Measurements from ENCODE around the gene TM4SF20.
A peak's percentile ranks its signal among the peaks of the same experiment; 100 is the strongest.

Gene TM4SF20

GRCh38 chr2:227379095-227379494 lies at the start of gene TM4SF20:
TSS of gene TM4SF20 (minus strand) at chr2:227379306. CDS start at chr2:227379268, 38 bp downstream.
- DNase-seq (ENCODE audit: insufficient read length, low spot score) (no peak), FAIRE-seq (no peak)

GRCh38 chr2:227428731-227429285 lies 49.7 kb upstream of the TM4SF20 start:
- no peak for TF ChIP-seq POLR2A (IDR thresholded peaks at IDR 0.05; ENCODE audit: low read depth, low read length)
- FAIRE-seq (no peak), DNase-seq (ENCODE audit: insufficient read length, low spot score) (no peak)

More at GRCh38 chr2:227379095-227379494, at the start of gene TM4SF20:
- TF ChIP-seq POLR2A (IDR thresholded peaks at IDR 0.05; ENCODE audit: low read depth, low read length), result no peak

- FAIRE-seq, result no peak
These were observed 44.8 kb upstream of the TM4SF20 start for GRCh38 chr2:227423656-227424499.

GRCh38 chr2:227420087-227421052 lies 41.3 kb upstream of the TM4SF20 start:
- no peak for TF ChIP-seq POLR2A (IDR thresholded peaks at IDR 0.05; ENCODE audit: low read depth, low read length)
- DNase-seq (ENCODE audit: insufficient read length, low spot score) (no peak), FAIRE-seq (no peak)

More at GRCh38 chr2:227423656-227424499, 44.8 kb upstream of the TM4SF20 start:
- no peak for DNase-seq (ENCODE audit: insufficient read length, low spot score)
- TF ChIP-seq POLR2A (IDR thresholded peaks at IDR 0.05; ENCODE audit: low read depth, low read length), result no peak

- FAIRE-seq, result no peak
- TF ChIP-seq POLR2A (IDR thresholded peaks at IDR 0.05; ENCODE audit: low read depth, low read length), result no peak
- no peak for DNase-seq (ENCODE audit: insufficient read length, low spot score)
These were observed 37.6 kb upstream of the TM4SF20 start for GRCh38 chr2:227416701-227417100.

GRCh38 chr2:227415538-227416424 lies 36.7 kb upstream of the TM4SF20 start:
- DNase-seq (ENCODE audit: insufficient read length, low spot score) (peak; percentile 44), FAIRE-seq (no peak)
- TF ChIP-seq POLR2A (IDR thresholded peaks at IDR 0.05; ENCODE audit: low read depth, low read length), result no peak

- DNase-seq (ENCODE audit: insufficient read length, low spot score) (no peak), FAIRE-seq (no peak)
- no peak for TF ChIP-seq POLR2A (IDR thresholded peaks at IDR 0.05; ENCODE audit: low read depth, low read length)
These were observed 35.7 kb upstream of the TM4SF20 start for GRCh38 chr2:227414846-227415245.

- TF ChIP-seq POLR2A (IDR thresholded peaks at IDR 0.05; ENCODE audit: low read depth, low read length), result no peak
- DNase-seq (ENCODE audit: insufficient read length, low spot score) (no peak), FAIRE-seq (no peak)
These were observed 34.3 kb upstream of the TM4SF20 start for GRCh38 chr2:227413371-227413770.

- no peak for DNase-seq (ENCODE audit: insufficient read length, low spot score)
- no peak for FAIRE-seq
- no peak for TF ChIP-seq POLR2A (IDR thresholded peaks at IDR 0.05; ENCODE audit: low read depth, low read length)
These were observed 33.8 kb upstream of the TM4SF20 start for GRCh38 chr2:227412877-227413276.

- no peak for TF ChIP-seq POLR2A (IDR thresholded peaks at IDR 0.05; ENCODE audit: low read depth, low read length)
- FAIRE-seq (no peak), DNase-seq (ENCODE audit: insufficient read length, low spot score) (no peak)
These were observed 32.9 kb upstream of the TM4SF20 start for GRCh38 chr2:227411990-227412350.

- TF ChIP-seq POLR2A (IDR thresholded peaks at IDR 0.05; ENCODE audit: low read depth, low read length), result no peak
- FAIRE-seq (no peak), DNase-seq (ENCODE audit: insufficient read length, low spot score) (no peak)
These were observed 32.3 kb upstream of the TM4SF20 start for GRCh38 chr2:227411320-227411989.

- no peak for FAIRE-seq
- TF ChIP-seq POLR2A (IDR thresholded peaks at IDR 0.05; ENCODE audit: low read depth, low read length), result no peak
- DNase-seq (ENCODE audit: insufficient read length, low spot score), result no peak
These were observed 31.1 kb upstream of the TM4SF20 start for GRCh38 chr2:227410191-227410590.
